Fibroblast of lung (primary cell): ENCODE data around the gene HHEX.
"Not testable (repeated sequence)": the region's sequence is repeated elsewhere in the genome, so short reads cannot be mapped to it uniquely, and the experiment has no call there.

Source experiments
- EZH2 ChIP-seq: IDR thresholded peaks from 2 replicates; pipeline ENCODE4 v1.5.1; 2012; ENCODE audit warnings: low read length, control low read depth, mild to moderate bottlenecking; ENCODE audit errors: missing control alignments
- TF ChIP-seq, protein P1 (sequence below), 2 donors: IDR thresholded peaks in 1 of 2; conservative IDR thresholded peaks in 1 of 2; 1 replicate in 1 of 2; 2 replicates in 1 of 2; pipeline ENCODE4 v1.5.1; 2011 to 2012; ENCODE audit warnings: low read length in 2 of 2, control low read depth in 1 of 2, inconsistent platforms in 1 of 2, low read depth in 1 of 2, mild to moderate bottlenecking in 1 of 2

DNA sequence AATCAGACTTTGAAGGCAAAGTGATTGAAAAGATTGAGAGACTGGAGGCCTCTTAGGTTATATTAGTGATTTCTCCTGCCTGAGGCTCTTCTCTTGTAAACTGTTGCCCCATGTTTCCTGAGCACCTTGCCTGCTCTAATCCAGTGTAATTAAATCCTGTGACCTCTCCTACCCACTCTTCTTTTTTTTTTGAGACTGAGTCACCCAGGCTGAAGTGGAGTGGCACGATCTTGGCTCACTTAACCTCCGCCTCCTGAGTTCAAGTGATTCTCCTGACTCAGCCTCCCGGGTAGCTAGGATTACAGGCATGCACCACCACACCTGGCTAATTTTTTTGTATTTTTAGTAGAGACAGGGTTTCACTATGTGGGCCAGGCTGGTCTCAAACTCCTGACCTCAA, 38.9 kb upstream of the HHEX start:
- TF ChIP-seq, protein P1, sequence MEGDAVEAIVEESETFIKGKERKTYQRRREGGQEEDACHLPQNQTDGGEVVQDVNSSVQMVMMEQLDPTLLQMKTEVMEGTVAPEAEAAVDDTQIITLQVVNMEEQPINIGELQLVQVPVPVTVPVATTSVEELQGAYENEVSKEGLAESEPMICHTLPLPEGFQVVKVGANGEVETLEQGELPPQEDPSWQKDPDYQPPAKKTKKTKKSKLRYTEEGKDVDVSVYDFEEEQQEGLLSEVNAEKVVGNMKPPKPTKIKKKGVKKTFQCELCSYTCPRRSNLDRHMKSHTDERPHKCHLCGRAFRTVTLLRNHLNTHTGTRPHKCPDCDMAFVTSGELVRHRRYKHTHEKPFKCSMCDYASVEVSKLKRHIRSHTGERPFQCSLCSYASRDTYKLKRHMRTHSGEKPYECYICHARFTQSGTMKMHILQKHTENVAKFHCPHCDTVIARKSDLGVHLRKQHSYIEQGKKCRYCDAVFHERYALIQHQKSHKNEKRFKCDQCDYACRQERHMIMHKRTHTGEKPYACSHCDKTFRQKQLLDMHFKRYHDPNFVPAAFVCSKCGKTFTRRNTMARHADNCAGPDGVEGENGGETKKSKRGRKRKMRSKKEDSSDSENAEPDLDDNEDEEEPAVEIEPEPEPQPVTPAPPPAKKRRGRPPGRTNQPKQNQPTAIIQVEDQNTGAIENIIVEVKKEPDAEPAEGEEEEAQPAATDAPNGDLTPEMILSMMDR (conservative IDR thresholded peaks at IDR 0.05 in 1 of 2, IDR thresholded peaks at IDR 0.05 in 1 of 2; ENCODE audit: low read depth in 1 of 2, low read length in 2 of 2) = not testable (repeated sequence)
- TF ChIP-seq EZH2 = not testable (repeated sequence)
